OCI-LY7 (cell line): ENCODE measurements around the gene CTXN3.

ENCODE experiments used
- CTCF ChIP-seq: fragments of 200-600 bp; sonication (generic); conservative IDR thresholded peaks from 2 replicates; pipeline ENCODE4 v1.5.1; 2014; ENCODE audit warnings: mild to moderate bottlenecking, antibody characterized with exemption, low read length, moderate library complexity, mixed read lengths
- EZH2phosphoT487 ChIP-seq: fragments of 200-600 bp; sonication (generic); IDR thresholded peaks from 2 replicates; pipeline ENCODE4 v1.6.1; 2018; ENCODE audit warnings: low read depth, borderline replicate concordance, mild to moderate bottlenecking, mixed run types, antibody characterized with exemption, low read length, moderate library complexity, mixed read lengths

GRCh38 chr5:127647361-127647958, 1.4 kb upstream of the CTXN3 start:
- TF ChIP-seq CTCF: no peak
- TF ChIP-seq EZH2phosphoT487: no peak
